ENCODE measurements around the gene TMEM175. TPM values are rescaled to one million over a fixed set of nuclear protein-coding genes. Genes with fewer than 3 reads are reported as not detected.

Gene TMEM175
- total and polyA plus RNA-seq, 2 of the 13 experiments (the other 11 are each of a cell fraction or from before 2014, with no cell fraction given): 5.1 to 9.9 TPM

DNA sequence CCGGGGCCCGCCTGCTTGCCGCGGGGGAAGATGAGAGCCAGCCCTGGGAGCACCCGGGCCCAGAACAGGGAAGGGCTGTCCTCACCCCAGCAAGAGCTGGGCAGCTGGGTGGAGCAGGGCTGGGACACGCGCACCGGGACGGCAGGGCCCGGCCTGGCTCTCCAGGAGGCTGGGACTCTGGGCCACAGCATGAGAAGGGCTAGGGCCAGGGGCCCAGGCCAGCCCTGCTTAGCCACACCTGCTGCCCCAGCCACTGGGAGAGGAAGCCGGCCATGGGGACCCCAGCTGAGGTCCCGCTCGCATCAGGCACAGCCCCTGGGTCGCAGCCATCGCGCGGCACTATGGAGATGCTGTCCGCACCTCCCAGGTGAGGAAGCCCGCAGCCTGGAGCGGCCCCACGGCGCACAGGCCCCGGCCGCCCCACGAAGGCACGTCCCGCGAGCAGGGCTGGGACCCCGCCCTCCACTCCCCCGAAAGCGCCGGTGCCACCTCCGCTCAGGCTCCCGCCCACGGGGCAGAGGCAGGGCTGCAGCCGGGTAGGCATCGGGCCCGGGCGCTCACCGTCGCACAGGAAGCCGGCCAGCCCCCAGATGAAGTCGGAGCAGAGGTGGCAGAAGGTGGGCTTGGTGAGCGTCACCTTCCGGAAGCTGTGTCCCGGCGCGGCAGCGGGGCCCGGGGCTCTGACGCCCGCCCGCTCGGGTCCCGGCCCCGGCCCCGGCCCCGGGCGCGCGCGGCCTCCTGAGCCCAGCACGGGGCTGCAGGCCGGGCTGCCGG, 40.6 kb downstream of the TMEM175 start (continued):
- TF ChIP-seq, protein P1, sequence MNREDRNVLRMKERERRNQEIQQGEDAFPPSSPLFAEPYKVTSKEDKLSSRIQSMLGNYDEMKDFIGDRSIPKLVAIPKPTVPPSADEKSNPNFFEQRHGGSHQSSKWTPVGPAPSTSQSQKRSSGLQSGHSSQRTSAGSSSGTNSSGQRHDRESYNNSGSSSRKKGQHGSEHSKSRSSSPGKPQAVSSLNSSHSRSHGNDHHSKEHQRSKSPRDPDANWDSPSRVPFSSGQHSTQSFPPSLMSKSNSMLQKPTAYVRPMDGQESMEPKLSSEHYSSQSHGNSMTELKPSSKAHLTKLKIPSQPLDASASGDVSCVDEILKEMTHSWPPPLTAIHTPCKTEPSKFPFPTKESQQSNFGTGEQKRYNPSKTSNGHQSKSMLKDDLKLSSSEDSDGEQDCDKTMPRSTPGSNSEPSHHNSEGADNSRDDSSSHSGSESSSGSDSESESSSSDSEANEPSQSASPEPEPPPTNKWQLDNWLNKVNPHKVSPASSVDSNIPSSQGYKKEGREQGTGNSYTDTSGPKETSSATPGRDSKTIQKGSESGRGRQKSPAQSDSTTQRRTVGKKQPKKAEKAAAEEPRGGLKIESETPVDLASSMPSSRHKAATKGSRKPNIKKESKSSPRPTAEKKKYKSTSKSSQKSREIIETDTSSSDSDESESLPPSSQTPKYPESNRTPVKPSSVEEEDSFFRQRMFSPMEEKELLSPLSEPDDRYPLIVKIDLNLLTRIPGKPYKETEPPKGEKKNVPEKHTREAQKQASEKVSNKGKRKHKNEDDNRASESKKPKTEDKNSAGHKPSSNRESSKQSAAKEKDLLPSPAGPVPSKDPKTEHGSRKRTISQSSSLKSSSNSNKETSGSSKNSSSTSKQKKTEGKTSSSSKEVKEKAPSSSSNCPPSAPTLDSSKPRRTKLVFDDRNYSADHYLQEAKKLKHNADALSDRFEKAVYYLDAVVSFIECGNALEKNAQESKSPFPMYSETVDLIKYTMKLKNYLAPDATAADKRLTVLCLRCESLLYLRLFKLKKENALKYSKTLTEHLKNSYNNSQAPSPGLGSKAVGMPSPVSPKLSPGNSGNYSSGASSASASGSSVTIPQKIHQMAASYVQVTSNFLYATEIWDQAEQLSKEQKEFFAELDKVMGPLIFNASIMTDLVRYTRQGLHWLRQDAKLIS (CRISPR knock-in tag; IDR thresholded peaks at IDR 0.05): no peak
- peak; percentile 26; the same call in 1 of the 2 replicates for TF ChIP-seq RBFOX2 (IDR thresholded peaks at IDR 0.05; ENCODE audit: low read depth, low read length)
- 0 out of 2 replicates have a peak, but pooled peaks have one; percentile 25 for TF ChIP-seq NFIB (CRISPR knock-in tag; IDR thresholded peaks at IDR 0.05; ENCODE audit: borderline replicate concordance)
- TF ChIP-seq TBX3 (IDR thresholded peaks at IDR 0.05; ENCODE audit: borderline replicate concordance): no peak
- peak; percentile 54; the same call in 1 of the 2 replicates for TF ChIP-seq GABPB1 (CRISPR knock-in tag; IDR thresholded peaks at IDR 0.05)
- no peak for TF ChIP-seq ZBTB8A (CRISPR knock-in tag; IDR thresholded peaks at IDR 0.05; ENCODE audit: borderline replicate concordance, low read depth)
- peak; percentile 11 for TF ChIP-seq HNRNPLL (IDR thresholded peaks at IDR 0.05; ENCODE audit: low read depth, low read length, poor library complexity, severe bottlenecking)
- TF ChIP-seq PRMT3 (CRISPR knock-in tag; IDR thresholded peaks at IDR 0.05; ENCODE audit: borderline replicate concordance, low read depth): no peak
- TF ChIP-seq ARID2 (CRISPR knock-in tag; IDR thresholded peaks at IDR 0.05; ENCODE audit: borderline replicate concordance): no peak
- TF ChIP-seq, protein P2, sequence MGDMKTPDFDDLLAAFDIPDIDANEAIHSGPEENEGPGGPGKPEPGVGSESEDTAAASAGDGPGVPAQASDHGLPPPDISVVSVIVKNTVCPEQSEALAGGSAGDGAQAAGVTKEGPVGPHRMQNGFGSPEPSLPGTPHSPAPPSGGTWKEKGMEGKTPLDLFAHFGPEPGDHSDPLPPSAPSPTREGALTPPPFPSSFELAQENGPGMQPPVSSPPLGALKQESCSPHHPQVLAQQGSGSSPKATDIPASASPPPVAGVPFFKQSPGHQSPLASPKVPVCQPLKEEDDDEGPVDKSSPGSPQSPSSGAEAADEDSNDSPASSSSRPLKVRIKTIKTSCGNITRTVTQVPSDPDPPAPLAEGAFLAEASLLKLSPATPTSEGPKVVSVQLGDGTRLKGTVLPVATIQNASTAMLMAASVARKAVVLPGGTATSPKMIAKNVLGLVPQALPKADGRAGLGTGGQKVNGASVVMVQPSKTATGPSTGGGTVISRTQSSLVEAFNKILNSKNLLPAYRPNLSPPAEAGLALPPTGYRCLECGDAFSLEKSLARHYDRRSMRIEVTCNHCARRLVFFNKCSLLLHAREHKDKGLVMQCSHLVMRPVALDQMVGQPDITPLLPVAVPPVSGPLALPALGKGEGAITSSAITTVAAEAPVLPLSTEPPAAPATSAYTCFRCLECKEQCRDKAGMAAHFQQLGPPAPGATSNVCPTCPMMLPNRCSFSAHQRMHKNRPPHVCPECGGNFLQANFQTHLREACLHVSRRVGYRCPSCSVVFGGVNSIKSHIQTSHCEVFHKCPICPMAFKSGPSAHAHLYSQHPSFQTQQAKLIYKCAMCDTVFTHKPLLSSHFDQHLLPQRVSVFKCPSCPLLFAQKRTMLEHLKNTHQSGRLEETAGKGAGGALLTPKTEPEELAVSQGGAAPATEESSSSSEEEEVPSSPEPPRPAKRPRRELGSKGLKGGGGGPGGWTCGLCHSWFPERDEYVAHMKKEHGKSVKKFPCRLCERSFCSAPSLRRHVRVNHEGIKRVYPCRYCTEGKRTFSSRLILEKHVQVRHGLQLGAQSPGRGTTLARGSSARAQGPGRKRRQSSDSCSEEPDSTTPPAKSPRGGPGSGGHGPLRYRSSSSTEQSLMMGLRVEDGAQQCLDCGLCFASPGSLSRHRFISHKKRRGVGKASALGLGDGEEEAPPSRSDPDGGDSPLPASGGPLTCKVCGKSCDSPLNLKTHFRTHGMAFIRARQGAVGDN (CRISPR knock-in tag; IDR thresholded peaks at IDR 0.05): peak; percentile 75
- TF ChIP-seq ZNF562 (CRISPR knock-in tag; IDR thresholded peaks at IDR 0.05; ENCODE audit: borderline replicate concordance): no peak
- 0 out of 2 replicates have a peak, but pooled peaks have one; percentile 24 for TF ChIP-seq HDAC1 (CRISPR knock-in tag; IDR thresholded peaks at IDR 0.05)
- no peak for TF ChIP-seq RARA (CRISPR knock-in tag; IDR thresholded peaks at IDR 0.05)
- peak; percentile 17; the same call in 1 of the 2 replicates for TF ChIP-seq REPIN1 (CRISPR knock-in tag; IDR thresholded peaks at IDR 0.05; ENCODE audit: borderline replicate concordance, low read depth)
- TF ChIP-seq TCF7 (IDR thresholded peaks at IDR 0.05; ENCODE audit: low read depth): no peak
- TF ChIP-seq, protein P3, sequence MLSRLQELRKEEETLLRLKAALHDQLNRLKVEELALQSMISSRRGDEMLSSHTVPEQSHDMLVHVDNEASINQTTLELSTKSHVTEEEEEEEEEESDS (CRISPR knock-in tag; IDR thresholded peaks at IDR 0.05; ENCODE audit: borderline replicate concordance): no peak
- peak; percentile 58; the same call in 1 of the 2 replicates for TF ChIP-seq NRL (CRISPR knock-in tag; IDR thresholded peaks at IDR 0.05; ENCODE audit: borderline replicate concordance)
- no peak for TF ChIP-seq ZFP36 (IDR thresholded peaks at IDR 0.05; ENCODE audit: borderline replicate concordance, low read depth, low read length, partially characterized antibody)
- TF ChIP-seq, protein P4, sequence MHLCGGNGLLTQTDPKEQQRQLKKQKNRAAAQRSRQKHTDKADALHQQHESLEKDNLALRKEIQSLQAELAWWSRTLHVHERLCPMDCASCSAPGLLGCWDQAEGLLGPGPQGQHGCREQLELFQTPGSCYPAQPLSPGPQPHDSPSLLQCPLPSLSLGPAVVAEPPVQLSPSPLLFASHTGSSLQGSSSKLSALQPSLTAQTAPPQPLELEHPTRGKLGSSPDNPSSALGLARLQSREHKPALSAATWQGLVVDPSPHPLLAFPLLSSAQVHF (CRISPR knock-in tag; IDR thresholded peaks at IDR 0.05): no peak
- no peak for TF ChIP-seq ZNF451 (CRISPR knock-in tag; IDR thresholded peaks at IDR 0.05)

Data from HepG2 (cell line).